ENCODE results near the gene NBAS.

NBAS gene

DNA sequence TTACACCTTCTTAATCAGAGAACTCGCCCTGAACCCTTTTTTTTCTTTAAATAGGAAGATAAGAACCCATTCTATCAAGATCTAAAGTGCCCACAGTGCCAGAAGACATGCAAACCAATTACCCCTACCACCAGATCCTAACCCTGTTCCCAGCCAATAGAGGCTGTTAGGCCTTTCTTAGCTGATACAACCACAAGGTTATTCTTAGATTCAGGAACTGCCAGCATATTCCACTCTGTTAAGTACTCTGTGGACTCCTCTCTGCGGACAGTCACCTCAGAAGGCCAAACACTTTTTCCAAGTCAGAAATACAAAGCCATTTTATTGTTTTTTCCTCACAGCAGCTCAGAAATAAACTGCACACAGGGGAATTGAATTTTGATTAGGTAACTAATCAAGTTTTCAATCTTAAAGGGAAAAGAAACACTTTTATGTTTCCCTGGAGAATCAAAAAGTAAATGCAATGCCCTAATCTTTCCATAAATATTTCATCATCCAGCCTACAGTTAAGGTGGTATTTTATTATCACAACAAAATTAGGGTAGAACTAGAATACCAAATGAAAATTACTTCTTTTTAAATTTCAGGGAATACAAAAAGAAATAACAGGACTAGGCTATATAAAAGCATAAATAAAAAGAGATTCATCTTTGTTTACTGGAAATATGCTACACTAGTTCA is 111.4 kb downstream of the NBAS start:
- TF ChIP-seq, protein P1, sequence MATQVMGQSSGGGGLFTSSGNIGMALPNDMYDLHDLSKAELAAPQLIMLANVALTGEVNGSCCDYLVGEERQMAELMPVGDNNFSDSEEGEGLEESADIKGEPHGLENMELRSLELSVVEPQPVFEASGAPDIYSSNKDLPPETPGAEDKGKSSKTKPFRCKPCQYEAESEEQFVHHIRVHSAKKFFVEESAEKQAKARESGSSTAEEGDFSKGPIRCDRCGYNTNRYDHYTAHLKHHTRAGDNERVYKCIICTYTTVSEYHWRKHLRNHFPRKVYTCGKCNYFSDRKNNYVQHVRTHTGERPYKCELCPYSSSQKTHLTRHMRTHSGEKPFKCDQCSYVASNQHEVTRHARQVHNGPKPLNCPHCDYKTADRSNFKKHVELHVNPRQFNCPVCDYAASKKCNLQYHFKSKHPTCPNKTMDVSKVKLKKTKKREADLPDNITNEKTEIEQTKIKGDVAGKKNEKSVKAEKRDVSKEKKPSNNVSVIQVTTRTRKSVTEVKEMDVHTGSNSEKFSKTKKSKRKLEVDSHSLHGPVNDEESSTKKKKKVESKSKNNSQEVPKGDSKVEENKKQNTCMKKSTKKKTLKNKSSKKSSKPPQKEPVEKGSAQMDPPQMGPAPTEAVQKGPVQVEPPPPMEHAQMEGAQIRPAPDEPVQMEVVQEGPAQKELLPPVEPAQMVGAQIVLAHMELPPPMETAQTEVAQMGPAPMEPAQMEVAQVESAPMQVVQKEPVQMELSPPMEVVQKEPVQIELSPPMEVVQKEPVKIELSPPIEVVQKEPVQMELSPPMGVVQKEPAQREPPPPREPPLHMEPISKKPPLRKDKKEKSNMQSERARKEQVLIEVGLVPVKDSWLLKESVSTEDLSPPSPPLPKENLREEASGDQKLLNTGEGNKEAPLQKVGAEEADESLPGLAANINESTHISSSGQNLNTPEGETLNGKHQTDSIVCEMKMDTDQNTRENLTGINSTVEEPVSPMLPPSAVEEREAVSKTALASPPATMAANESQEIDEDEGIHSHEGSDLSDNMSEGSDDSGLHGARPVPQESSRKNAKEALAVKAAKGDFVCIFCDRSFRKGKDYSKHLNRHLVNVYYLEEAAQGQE (IDR thresholded peaks at IDR 0.05; ENCODE audit: insufficient read depth in 1 of 2, low read depth in 2 of 2, low read length in 2 of 2): no peak
- TF ChIP-seq TAF1 (IDR thresholded peaks at IDR 0.05; ENCODE audit: borderline replicate concordance, insufficient read depth, low read length) (no peak), SIN3A (IDR thresholded peaks at IDR 0.05; ENCODE audit: borderline replicate concordance, insufficient read depth, low read length) (no peak), FOXP2 (optimal IDR thresholded peaks at IDR 0.05; ENCODE audit: borderline replicate concordance, extremely low read depth, extremely low read length, insufficient read depth) (no peak), POLR2AphosphoS5 (IDR thresholded peaks at IDR 0.05; ENCODE audit: low read depth, low read length) (no peak)

DNA sequence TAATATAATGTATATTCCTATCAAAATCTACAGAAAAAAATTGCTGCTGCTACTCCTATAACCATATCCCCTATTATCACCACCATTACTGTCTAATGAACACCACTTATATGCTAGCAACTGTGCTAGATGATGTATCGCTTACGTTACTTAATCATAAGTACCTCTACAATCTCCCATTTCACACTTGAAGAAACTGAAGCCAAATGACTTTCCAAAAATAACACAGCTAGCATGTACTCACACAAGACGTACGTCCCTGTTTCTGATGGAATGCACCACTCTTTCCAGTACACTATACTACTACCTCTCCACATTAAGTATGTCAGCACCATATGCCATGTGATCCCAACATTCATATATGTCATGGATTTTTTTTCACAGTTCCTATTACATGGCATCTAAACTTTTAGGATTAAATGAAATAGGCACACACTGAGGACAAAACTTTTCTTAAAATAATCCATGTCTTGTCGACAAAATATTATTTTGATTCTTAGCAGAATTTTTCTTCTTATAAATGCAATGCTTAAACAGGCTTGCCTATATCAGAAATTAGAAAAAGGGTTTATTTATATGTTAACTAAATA is 112.8 kb downstream of the NBAS start:
- TF ChIP-seq, protein P1 (IDR thresholded peaks at IDR 0.05; ENCODE audit: insufficient read depth in 1 of 2, low read depth in 2 of 2, low read length in 2 of 2): no peak
- TF ChIP-seq SIN3A (IDR thresholded peaks at IDR 0.05; ENCODE audit: borderline replicate concordance, insufficient read depth, low read length) (no peak), POLR2AphosphoS5 (IDR thresholded peaks at IDR 0.05; ENCODE audit: low read depth, low read length) (no peak), FOXP2 (optimal IDR thresholded peaks at IDR 0.05; ENCODE audit: borderline replicate concordance, extremely low read depth, extremely low read length, insufficient read depth) (no peak), TAF1 (IDR thresholded peaks at IDR 0.05; ENCODE audit: borderline replicate concordance, insufficient read depth, low read length) (no peak)

DNA sequence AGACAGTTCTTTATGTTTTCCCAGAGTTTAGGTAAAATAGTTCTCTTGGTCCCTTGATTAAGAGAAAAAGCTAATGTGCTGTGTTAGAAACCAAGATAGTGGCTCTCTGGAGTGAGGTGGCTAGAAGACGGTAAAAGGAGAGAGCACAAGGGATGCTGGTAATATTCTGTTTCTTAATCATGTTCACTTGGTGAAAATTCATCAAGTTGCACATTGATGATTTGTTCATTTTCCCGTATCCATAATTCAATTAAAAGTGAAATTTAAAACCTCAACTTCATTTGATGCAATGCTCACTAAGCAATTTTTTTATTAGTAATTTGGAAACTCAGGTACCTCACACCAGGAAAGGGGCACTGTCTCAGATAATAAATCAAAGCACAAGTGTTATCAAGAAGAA is 113.8 kb downstream of the NBAS start:
- no peak for TF ChIP-seq POLR2AphosphoS5 (IDR thresholded peaks at IDR 0.05; ENCODE audit: low read depth, low read length)

DNA sequence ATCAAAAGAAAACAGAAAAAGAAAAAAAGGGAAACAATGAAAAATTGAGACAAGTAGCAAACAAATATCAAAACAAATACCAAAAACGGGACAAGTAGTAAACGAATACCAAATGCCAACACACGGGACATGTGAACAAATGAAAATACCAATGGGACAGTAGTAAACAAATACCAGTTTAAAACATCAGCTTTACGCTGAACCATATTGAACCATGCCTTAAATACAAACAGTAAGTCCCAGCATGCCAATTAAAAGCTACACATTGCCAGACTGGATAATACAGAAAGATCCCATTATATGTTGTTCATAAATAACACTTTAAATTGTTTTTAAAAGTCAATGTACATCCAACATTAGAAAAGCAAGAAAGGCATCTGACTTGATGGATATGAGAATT is 114.2 kb downstream of the NBAS start:
- TF ChIP-seq FOXP2 (optimal IDR thresholded peaks at IDR 0.05; ENCODE audit: borderline replicate concordance, extremely low read depth, extremely low read length, insufficient read depth) (no peak), TAF1 (IDR thresholded peaks at IDR 0.05; ENCODE audit: borderline replicate concordance, insufficient read depth, low read length) (no peak), POLR2AphosphoS5 (IDR thresholded peaks at IDR 0.05; ENCODE audit: low read depth, low read length) (no peak), SIN3A (IDR thresholded peaks at IDR 0.05; ENCODE audit: borderline replicate concordance, insufficient read depth, low read length) (no peak)
- TF ChIP-seq, protein P1 (IDR thresholded peaks at IDR 0.05; ENCODE audit: insufficient read depth in 1 of 2, low read depth in 2 of 2, low read length in 2 of 2): no peak

DNA sequence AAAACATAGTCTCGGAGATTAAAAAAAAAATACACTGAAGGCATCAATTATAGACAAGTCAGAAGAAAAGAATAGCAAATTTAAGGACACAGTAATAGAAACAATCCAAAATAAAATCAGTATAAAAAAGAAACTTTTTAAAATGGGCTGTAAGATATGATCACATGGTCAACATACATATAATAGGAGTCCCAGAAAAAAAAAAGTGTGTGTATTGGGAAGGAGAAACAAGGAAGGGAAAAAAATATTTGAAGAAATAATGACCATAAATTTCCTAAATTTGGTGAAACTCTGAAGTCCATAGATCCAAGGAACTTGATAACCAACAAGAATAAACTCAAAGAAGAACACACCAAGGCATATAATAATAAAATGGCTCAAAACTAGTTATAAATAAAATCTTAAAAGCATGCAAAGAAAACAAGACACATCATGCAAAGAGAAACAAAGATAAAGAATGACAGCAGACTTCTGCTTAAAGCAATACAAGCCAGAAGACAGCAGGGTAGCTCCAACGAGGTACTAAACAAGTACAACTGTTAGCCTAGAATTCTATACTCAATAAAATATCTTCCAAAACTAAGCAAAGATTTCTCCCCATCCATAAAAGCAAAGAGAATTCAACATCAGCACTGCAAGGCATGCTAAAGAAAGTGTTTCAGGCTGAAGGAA is 115.1 kb downstream of the NBAS start:
- TF ChIP-seq, protein P1 (IDR thresholded peaks at IDR 0.05; ENCODE audit: insufficient read depth in 1 of 2, low read depth in 2 of 2, low read length in 2 of 2): no peak
- TF ChIP-seq TAF1 (IDR thresholded peaks at IDR 0.05; ENCODE audit: borderline replicate concordance, insufficient read depth, low read length): no peak
- TF ChIP-seq POLR2AphosphoS5 (IDR thresholded peaks at IDR 0.05; ENCODE audit: low read depth, low read length): no peak
- TF ChIP-seq SIN3A (IDR thresholded peaks at IDR 0.05; ENCODE audit: borderline replicate concordance, insufficient read depth, low read length): no peak
- no peak for TF ChIP-seq FOXP2 (optimal IDR thresholded peaks at IDR 0.05; ENCODE audit: borderline replicate concordance, extremely low read depth, extremely low read length, insufficient read depth)

All from PFSK-1 (cell line).